HepG2 (cell line): ENCODE data around the gene FANCL. TPM values are rescaled to one million over a fixed set of nuclear protein-coding genes. Genes with fewer than 3 reads are reported as not detected.

Source experiments
- ATF3 ChIP-seq: sonication (generic); formaldehyde crosslinking; IDR thresholded peaks from 2 replicates; pipeline ENCODE4 v1.4.0; 2020; ENCODE audit warnings: missing genetic modification reagents
- CERS6 ChIP-seq: sonication (generic); formaldehyde crosslinking; IDR thresholded peaks from 2 replicates; pipeline ENCODE4 v1.5.0; 2020; ENCODE audit warnings: missing genetic modification reagents
- FOXJ3 ChIP-seq: sonication (generic); formaldehyde crosslinking; IDR thresholded peaks from 2 replicates; pipeline ENCODE4 v1.4.0; 2020; ENCODE audit warnings: missing genetic modification reagents, mild to moderate bottlenecking, borderline replicate concordance
- GABPB1 ChIP-seq: IDR thresholded peaks from 2 replicates; pipeline ENCODE4 v1.6.1; 2016; ENCODE audit warnings: mild to moderate bottlenecking, missing genetic modification reagents, moderate library complexity, missing compliant biosample characterization
- HOXA9 ChIP-seq: sonication (generic); formaldehyde crosslinking; IDR thresholded peaks from 2 replicates; pipeline ENCODE4 v1.8.1; 2022; ENCODE audit warnings: missing genetic modification reagents, mild to moderate bottlenecking, moderate library complexity, borderline replicate concordance
- IRF2 ChIP-seq: IDR thresholded peaks from 2 replicates; pipeline ENCODE4 v1.6.1; 2018; ENCODE audit warnings: missing genetic modification reagents, missing compliant biosample characterization
- KLF12 ChIP-seq: sonication (generic); formaldehyde crosslinking; IDR thresholded peaks from 2 replicates; pipeline ENCODE4 v1.4.0; 2020; ENCODE audit warnings: missing genetic modification reagents, borderline replicate concordance
- MTF2 ChIP-seq: sonication (generic); formaldehyde crosslinking; IDR thresholded peaks from 2 replicates; pipeline ENCODE4 v1.5.0; 2020; ENCODE audit warnings: missing genetic modification reagents, borderline replicate concordance
- NPAS2 ChIP-seq: sonication (generic); formaldehyde crosslinking; IDR thresholded peaks from 2 replicates; pipeline ENCODE4 v1.8.0; 2022; ENCODE audit warnings: mild to moderate bottlenecking, missing genetic modification reagents, borderline replicate concordance
- NR2F1 ChIP-seq, 2 experiments: fragments of 450-650 bp in 1 of 2; formaldehyde crosslinking in 1 of 2; IDR thresholded peaks; 2 replicates each; pipeline versions ENCODE4 v1.5.0 to v1.6.1; 2016 to 2020; ENCODE audit warnings: mild to moderate bottlenecking in 1 of 2, missing compliant biosample characterization in 1 of 2, missing genetic modification reagents in 1 of 2, moderate library complexity in 1 of 2
- POGK ChIP-seq: sonication (generic); formaldehyde crosslinking; conservative IDR thresholded peaks from 2 replicates; pipeline ENCODE4 v1.8.0; 2022; ENCODE audit warnings: mild to moderate bottlenecking, moderate library complexity, missing genetic modification reagents
- POLR2G ChIP-seq: fragments of 200-400 bp; formaldehyde crosslinking; IDR thresholded peaks from 2 replicates; pipeline ENCODE4 v1.6.1; 2018; ENCODE audit warnings: mild to moderate bottlenecking, low read depth, low read length, moderate library complexity
- RCOR2 ChIP-seq: IDR thresholded peaks from 2 replicates; pipeline ENCODE4 v1.6.1; 2016; ENCODE audit warnings: missing biosample characterization, missing genetic modification reagents
- SAP130 ChIP-seq: IDR thresholded peaks from 2 replicates; pipeline ENCODE4 v1.6.1; 2016; ENCODE audit warnings: low read depth
- USF2 ChIP-seq, 2 experiments: sonication (generic) in 1 of 2; formaldehyde crosslinking in 1 of 2; IDR thresholded peaks; 2 replicates each; pipeline versions ENCODE4 v1.5.1 to v1.6.1; 2011 to 2020; ENCODE audit warnings: borderline replicate concordance in 1 of 2, low read depth in 1 of 2, low read length in 1 of 2, mild to moderate bottlenecking in 1 of 2, missing genetic modification reagents in 1 of 2, moderate library complexity in 1 of 2
- YEATS2 ChIP-seq: sonication (generic); formaldehyde crosslinking; IDR thresholded peaks from 2 replicates; pipeline ENCODE4 v1.4.0; 2020; ENCODE audit warnings: missing genetic modification reagents, borderline replicate concordance
- ZBTB44 ChIP-seq: sonication (generic); formaldehyde crosslinking; IDR thresholded peaks from 2 replicates; pipeline ENCODE4 v1.4.0; 2020; ENCODE audit warnings: missing genetic modification reagents
- ZNF549 ChIP-seq: sonication (generic); formaldehyde crosslinking; IDR thresholded peaks from 2 replicates; pipeline ENCODE4 v1.5.0; 2020; ENCODE audit warnings: missing genetic modification reagents
- ZNF577 ChIP-seq: sonication (generic); formaldehyde crosslinking; IDR thresholded peaks from 2 replicates; pipeline ENCODE4 v1.4.0; 2020; ENCODE audit warnings: mild to moderate bottlenecking, low read depth, missing genetic modification reagents, borderline replicate concordance
- ZNF75D ChIP-seq: sonication (generic); formaldehyde crosslinking; IDR thresholded peaks from 2 replicates; pipeline ENCODE4 v1.8.1; 2023; ENCODE audit warnings: missing genetic modification reagents, mild to moderate bottlenecking, borderline replicate concordance
- ZNF83 ChIP-seq: sonication (generic); formaldehyde crosslinking; IDR thresholded peaks from 2 replicates; pipeline ENCODE4 v1.4.0; 2020; ENCODE audit warnings: missing genetic modification reagents, mild to moderate bottlenecking, borderline replicate concordance
- ZSCAN30 ChIP-seq: sonication (generic); formaldehyde crosslinking; IDR thresholded peaks from 2 replicates; pipeline ENCODE4 v1.5.0; 2020; ENCODE audit warnings: mild to moderate bottlenecking, missing genetic modification reagents
- polyA plus RNA-seq, 8 experiments: library from polyadenylated mRNA; depleted of rRNA in 3 of 8; stranded (reverse) in 7 of 8; unstranded in 1 of 8; fragments of >200 nt; fragmentation: Illumina TruSeq in 4 of 8; extraction: Trizol in 4 of 8; gene quantifications; 2 replicates each; pipeline versions ENCODE4 v1.2.1 to v1.2.3, GENCODE V29; 2011 to 2016; ENCODE audit warnings: low read depth in 4 of 8, missing spikeins in 1 of 8, mixed read lengths in 1 of 8; ENCODE audit not compliant: insufficient read depth in 1 of 8
- total RNA-seq, 5 experiments: library from RNA; depleted of rRNA; stranded (reverse); fragments of >200 nt; fragmentation: Illumina TruSeq; extraction: Trizol; gene quantifications; 2 replicates each; pipeline ENCODE4 v1.2.3, GENCODE V29; 2016; ENCODE audit warnings: low read depth in 1 of 5

The FANCL gene
- total and polyA plus RNA-seq, 2 of the 13 experiments (the other 11 are each of a cell fraction or from before 2014, with no cell fraction given) = 40.7 to 66.8 TPM

GRCh38 chr2:58204195-58204959 lies 36.7 kb downstream of the FANCL start (continued):
- TF ChIP-seq IRF2 = peak; percentile 81; the same call in 1 of the 2 replicates
- no peak for TF ChIP-seq ZNF75D (CRISPR knock-in tag)
- TF ChIP-seq MTF2 = no peak
- TF ChIP-seq SAP130 (CRISPR knock-in tag) = peak; percentile 95
- no peak for TF ChIP-seq KLF12 (CRISPR knock-in tag)
- TF ChIP-seq ATF3 (CRISPR knock-in tag) = no peak; the same call in 1 of the 2 replicates
- TF ChIP-seq ZNF549 (CRISPR knock-in tag) = no peak
- no peak for TF ChIP-seq POGK (CRISPR knock-in tag)
- no peak for TF ChIP-seq NPAS2 (CRISPR knock-in tag)
- TF ChIP-seq GABPB1 (CRISPR knock-in tag) = peak; percentile 53; the same call in 1 of the 2 replicates
- no peak for TF ChIP-seq HOXA9 (CRISPR knock-in tag)
- no peak for TF ChIP-seq ZNF83
- no peak for TF ChIP-seq NR2F1 (CRISPR knock-in tag; IDR thresholded peaks at IDR 0.05)
- TF ChIP-seq CERS6 (CRISPR knock-in tag) = no peak
- TF ChIP-seq FOXJ3 (CRISPR knock-in tag) = peak; percentile 76; the same call in 1 of the 2 replicates
- no peak for TF ChIP-seq ZBTB44
- peak; percentile 82 for TF ChIP-seq RCOR2
- TF ChIP-seq YEATS2 (CRISPR knock-in tag) = peak; percentile 39; the same call in 1 of the 2 replicates
- no peak for TF ChIP-seq USF2 (IDR thresholded peaks at IDR 0.05; ENCODE audit: low read depth, low read length)
- no peak for TF ChIP-seq USF2 (CRISPR knock-in tag; IDR thresholded peaks at IDR 0.05; ENCODE audit: borderline replicate concordance)
- TF ChIP-seq POLR2G = peak; percentile 43; the same call in 1 of the 2 replicates
- TF ChIP-seq ZSCAN30 (CRISPR knock-in tag) = no peak
- no peak for TF ChIP-seq ZNF577 (CRISPR knock-in tag)
